ENCODE results near the gene MKNK2.
"Not testable (repeated sequence)": the region's sequence is repeated elsewhere in the genome, so short reads cannot be mapped to it uniquely, and the experiment has no call there.

MKNK2 gene

GRCh38 chr19:1989513-1990229, 61.4 kb downstream of the MKNK2 start:
- DNase-seq: no peak

- not testable (repeated sequence) for DNase-seq
Observed at GRCh38 chr19:1988464-1988863, 62.6 kb downstream of the MKNK2 start.
